Islet of Langerhans (tissue), 1 donor: ENCODE measurements around the gene ZKSCAN3.
"Not testable (repeated sequence)": the region's sequence is repeated elsewhere in the genome, so short reads cannot be mapped to it uniquely, and the experiment has no call there.

Source experiments
- FAIRE-seq: peaks from one replicate; lab custom pipeline; 2011; peaks lifted over from hg19 to GRCh38; lab: Jason Lieb, UNC

ZKSCAN3 gene

DNA sequence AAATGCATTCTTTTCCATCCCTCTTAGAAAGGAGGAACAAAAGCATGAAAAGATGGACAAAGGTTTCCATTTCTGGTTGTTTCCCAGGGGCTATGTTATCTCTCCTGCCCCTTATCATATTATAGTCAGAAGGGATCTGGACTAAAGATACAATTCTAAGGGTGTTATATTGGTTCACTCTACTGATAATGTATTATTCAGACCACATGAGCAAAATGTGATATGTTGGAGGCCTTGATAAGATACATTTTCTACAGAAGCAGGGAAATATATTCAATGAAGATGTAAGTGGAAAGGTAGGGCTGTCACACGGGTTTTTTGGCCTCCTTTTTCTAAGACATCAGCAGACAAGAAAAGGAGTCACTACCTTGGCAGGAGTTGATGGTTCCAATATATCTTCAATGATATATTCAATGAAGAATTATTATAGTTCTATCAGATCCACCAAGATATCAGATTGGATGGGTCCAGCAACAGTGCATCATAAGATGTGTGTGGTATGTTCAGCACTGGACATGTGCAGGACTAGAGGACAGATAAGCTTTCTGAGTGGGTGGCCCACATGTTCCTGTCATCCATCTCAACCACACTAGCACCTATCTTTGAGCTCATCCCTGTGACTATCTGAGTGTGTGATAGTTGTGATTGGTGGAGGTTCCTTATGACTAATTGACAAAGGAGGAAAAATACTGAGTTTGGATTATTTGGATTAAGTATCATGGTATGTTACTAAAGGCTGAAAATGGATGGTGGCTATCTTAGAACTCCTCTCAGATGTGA, 5.7 kb upstream of the ZKSCAN3 start:
- no peak for FAIRE-seq

DNA sequence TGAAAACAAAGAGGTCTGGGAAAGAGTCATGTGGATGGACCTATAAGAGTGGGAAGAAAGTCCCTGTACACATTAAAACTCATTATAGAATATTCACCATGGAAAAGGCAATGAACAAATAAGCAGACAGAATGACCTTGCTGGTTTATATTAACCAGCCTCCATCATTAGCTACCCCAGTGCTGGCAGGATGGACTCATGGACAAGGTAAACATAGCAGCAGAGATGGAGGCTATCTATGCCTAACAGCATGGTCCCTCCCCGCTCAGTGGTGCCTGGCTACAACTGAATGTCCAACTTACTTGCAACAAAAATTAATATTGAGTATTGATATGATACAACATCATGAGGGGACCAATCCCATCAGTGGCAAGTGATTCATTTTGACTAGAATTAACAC, 4.5 kb upstream of the ZKSCAN3 start:
- FAIRE-seq: no peak

DNA sequence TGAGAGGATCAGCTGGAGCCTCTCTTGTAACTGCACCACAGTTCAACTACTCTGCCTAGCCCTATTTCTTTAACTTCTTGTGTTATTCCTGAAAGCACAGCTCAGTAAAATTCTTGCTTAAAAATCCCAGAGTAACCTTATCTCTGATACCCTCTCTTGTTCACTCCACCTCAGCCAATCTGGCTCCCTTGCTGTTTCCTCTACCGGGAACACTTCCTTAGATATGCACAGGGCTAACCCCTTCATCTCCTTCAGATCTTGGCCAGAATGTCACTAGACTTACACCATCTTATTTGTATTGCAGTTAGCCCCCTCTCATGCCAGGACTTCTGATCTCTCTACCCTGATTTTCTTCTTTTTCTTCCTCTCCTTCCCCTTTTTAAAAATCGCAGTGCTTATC, 2.6 kb upstream of the ZKSCAN3 start:
- FAIRE-seq: no peak

GRCh38 chr6:28349344-28349891, 329 bp upstream of the ZKSCAN3 start:
- peak; percentile 88 for FAIRE-seq

GRCh38 chr6:28351087-28351486, 1.3 kb downstream of the ZKSCAN3 start:
- FAIRE-seq: no peak

GRCh38 chr6:28351493-28351925, 1.8 kb downstream of the ZKSCAN3 start:
- no peak for FAIRE-seq

DNA sequence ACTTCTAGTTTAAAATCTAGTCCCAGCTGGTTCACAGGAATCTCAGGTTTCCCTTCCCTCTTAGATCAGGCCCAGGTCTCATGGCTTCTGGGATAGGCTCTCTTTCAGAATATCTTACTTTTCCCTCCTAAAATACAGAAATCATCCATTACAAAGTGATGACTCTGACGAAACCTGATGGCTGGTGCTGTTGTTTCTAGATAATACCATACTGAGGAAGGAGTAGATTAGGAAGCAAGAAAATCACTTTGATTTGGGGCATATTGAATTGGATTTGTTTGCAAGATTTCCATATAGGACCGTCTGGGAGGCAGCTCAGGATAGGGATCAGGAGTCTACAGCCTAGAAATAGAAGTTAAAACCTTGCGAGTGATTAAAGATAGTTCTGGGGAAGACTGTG, 3.6 kb downstream of the ZKSCAN3 start:
- FAIRE-seq: no peak

GRCh38 chr6:28353981-28354676, 4.4 kb downstream of the ZKSCAN3 start:
- FAIRE-seq: no peak

DNA sequence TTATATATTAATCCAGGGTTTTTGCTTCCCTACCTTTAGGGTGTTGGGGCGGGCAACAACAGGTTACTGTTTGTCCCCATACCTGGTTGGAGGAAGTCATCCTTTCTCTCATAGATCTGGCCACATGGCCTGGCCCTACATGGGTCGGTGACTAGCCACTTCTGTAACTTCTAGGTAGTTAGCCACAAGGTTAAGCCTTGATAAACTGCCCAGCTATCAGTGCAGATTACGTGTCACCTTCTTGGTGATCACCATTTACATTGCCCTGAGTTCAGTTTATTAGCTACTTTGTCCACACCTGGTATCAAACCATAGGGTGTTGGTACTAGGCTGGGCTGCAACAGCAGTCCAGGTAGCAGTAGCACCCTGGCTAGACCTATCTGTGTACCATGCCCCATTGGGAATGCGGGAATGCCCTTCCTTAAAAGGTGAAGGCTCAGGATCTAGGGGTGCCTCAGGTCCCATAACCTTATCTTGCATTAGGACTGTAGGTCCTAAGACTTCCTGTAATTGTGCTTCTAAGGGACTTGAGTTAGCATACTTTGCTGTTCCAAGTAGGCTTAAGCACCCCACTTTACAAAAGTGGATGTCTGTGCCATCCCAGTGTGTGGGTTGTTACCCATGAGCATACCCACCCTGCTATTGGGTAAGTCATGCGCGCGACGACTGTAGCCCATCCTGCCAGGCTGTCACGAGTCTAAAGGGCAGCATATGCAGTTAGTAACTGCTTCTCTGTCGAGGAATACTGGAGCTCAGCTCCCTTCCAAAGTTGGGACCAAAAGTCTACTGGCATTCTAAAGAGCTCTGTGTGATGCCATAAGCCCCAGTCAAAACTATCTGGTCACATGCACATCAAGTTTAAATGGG, 5.2 kb downstream of the ZKSCAN3 start:
- no peak for FAIRE-seq

- FAIRE-seq: peak; percentile 93
These were observed 6.3 kb downstream of the ZKSCAN3 start for GRCh38 chr6:28355743-28356665.

DNA sequence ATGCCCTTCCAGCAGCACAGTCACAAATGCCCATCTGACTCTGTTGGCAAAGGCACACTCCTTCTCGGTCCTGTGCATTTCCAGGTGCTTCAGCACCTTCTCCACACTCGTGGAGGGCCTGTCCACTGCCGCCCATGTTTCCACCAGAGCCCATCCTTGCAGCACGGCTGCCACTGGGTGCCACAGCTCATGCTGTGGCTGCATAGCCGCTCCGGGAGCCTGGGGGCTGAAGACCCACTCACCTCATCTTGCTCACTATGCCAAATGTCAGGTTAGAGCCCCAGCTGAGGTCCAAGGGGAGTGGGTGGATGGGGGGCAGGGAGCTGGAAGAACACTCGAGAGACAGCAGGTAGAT, 6.9 kb downstream of the ZKSCAN3 start:
- no peak for FAIRE-seq

DNA sequence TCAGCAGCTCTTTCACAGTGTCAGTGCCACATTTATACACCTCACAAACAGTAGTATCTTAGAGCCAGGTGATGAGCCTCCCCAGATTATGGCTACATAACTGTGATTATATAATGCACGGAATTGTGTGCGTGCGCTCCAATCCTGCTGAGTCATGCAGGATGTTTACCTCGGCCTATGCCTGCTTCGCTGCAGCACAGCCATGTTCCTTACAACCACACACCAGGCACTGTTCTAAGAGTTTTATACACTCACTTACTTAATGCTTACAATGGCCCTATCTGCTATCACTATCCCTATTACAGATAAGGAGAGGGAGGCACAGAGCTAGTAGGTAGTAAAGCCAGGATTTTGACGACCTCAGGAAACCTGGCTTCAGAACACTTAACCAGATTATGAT, 7.3 kb downstream of the ZKSCAN3 start:
- no peak for FAIRE-seq

DNA sequence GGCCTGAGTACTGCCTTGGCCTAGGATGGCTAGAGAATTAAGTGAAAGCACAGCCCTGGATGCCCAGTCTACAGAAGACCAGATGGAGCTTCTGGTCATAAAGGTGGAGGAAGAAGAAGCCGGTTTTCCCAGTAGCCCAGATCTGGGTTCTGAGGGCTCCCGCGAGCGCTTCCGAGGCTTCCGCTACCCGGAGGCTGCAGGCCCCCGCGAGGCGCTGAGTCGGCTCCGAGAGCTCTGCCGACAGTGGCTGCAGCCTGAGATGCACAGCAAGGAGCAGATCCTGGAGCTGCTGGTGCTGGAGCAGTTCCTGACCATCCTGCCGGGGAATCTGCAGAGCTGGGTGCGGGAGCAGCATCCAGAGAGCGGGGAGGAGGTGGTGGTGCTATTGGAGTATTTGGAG, 9.8 kb downstream of the ZKSCAN3 start:
- FAIRE-seq: not testable (repeated sequence)

GRCh38 chr6:28360961-28361360, 11.2 kb downstream of the ZKSCAN3 start:
- FAIRE-seq: no peak

GRCh38 chr6:28365590-28365989, 15.8 kb downstream of the ZKSCAN3 start:
- not testable (repeated sequence) for FAIRE-seq

DNA sequence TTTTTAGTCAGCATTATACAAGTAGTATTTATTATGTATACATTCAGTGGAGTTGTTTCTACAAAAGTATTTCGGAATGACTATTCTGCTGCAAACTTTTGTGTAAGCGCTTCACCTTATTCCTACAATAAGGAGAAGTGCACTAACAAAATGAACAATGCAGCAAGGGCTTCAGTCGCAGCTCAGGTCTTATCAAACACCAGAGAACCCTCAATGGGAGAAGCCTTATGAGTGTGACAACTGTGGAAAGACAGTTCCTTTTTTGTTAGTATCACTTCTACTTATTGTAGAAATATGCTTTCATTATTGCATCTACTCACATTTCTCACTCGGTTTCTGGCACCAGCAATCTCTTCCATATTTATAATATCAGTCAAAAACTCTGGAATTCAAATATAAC, 18.8 kb downstream of the ZKSCAN3 start:
- FAIRE-seq: no peak

GRCh38 chr6:28369463-28369862, 19.7 kb downstream of the ZKSCAN3 start:
- no peak for FAIRE-seq

GRCh38 chr6:28370440-28370839, 20.7 kb downstream of the ZKSCAN3 start:
- no peak for FAIRE-seq

- FAIRE-seq: no peak
These were observed 21.5 kb downstream of the ZKSCAN3 start for GRCh38 chr6:28371280-28371679.

DNA sequence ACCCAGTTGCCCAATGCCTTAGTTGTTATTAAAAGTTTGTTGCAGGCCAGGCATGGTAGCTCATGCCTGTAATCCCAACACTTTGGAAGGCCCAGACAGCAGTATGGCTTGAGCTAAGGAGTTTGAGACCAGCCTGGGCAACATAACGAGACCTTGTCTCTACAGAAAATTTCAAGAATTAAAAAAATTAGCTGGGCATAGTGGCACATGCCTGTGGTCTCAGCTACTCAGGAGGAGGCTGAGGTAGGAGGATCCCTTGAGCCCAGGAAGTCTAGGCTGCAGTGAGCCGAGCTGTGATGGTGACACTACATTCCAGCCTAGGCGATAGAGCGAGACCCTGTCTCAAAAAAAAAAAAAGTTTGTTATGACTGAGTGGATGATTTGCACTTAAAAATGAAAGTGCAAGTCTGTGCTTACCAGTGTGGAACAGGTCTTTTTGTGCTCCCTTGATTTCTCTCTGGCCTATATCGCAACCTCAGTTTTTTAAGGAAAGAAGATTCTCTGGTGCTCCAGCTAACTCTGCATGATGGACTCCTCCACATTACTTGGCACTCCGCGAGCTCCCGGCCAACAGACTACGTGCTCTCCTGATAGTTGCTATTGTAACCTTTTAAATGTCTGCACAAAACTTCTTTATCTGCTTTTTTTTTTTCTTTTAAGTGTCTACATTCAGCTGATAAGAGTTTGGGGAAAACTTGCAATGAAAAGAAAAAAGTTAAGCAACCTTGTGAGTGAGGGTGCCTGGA, 22.1 kb downstream of the ZKSCAN3 start:
- FAIRE-seq: no peak

GRCh38 chr6:28373925-28374324, 24.2 kb downstream of the ZKSCAN3 start:
- FAIRE-seq: no peak
